Stomach (tissue), 4 donors: ENCODE results near the gene BFSP1.

Experiments
- CTCF ChIP-seq, 7 experiments: fragments of 450-650 bp in 4 of 7; fragments of 200-600 bp in 3 of 7; sonication (generic) in 3 of 7; IDR thresholded peaks; one replicate each; pipeline ENCODE4 v1.5.1; 2016 to 2019; ENCODE audit warnings: antibody characterized with exemption in 7 of 7, control low read depth in 2 of 7, mild to moderate bottlenecking in 1 of 7
- EP300 ChIP-seq: sonication (generic); formaldehyde crosslinking; IDR thresholded peaks from one replicate; pipeline ENCODE4 v1.6.1; 2017; ENCODE audit warnings: antibody characterized with exemption
- POLR2A ChIP-seq, 4 donors: fragments of 450-650 bp; IDR thresholded peaks; one replicate each; pipeline ENCODE4 v1.6.1; 2016; ENCODE audit warnings: antibody characterized with exemption in 4 of 4, control low read depth in 2 of 4, mild to moderate bottlenecking in 1 of 4, moderate library complexity in 1 of 4
- POLR2AphosphoS5 ChIP-seq, 3 donors: sonication (generic); formaldehyde crosslinking; IDR thresholded peaks; one replicate each; pipeline ENCODE4 v1.6.1; 2016; ENCODE audit warnings: antibody characterized with exemption in 3 of 3

- TF ChIP-seq POLR2A (IDR thresholded peaks at IDR 0.05) (no peak), CTCF (IDR thresholded peaks at IDR 0.05) (no peak), POLR2AphosphoS5 (IDR thresholded peaks at IDR 0.05) (peak in 1 of 3 donors; percentile 39), EP300 (no peak)
Measured at GRCh38 chr20:17571153-17571527, 40.0 kb upstream of the BFSP1 start.
